HG02970 (cell line): ENCODE results near the gene PNN.
"Not testable (repeated sequence)": the region's sequence is repeated elsewhere in the genome, so short reads cannot be mapped to it uniquely, and the experiment has no call there.

Experiments
- ATAC-seq: cut with Tn5 transposase; IDR thresholded peaks from one replicate; pipeline ENCODE4 v1.9.1; 2021; ENCODE audit warnings: mild to moderate bottlenecking, moderate library complexity, moderate number of reproducible peaks; ENCODE audit not compliant: unreplicated experiment, low FRiP score

Gene PNN

GRCh38 chr14:39174560-39175444 lies at the start of gene PNN:
PNN (plus strand) TSS chr14:39175254; CDS start chr14:39175280, 26 bp downstream.
- ATAC-seq, result peak; percentile 98

DNA sequence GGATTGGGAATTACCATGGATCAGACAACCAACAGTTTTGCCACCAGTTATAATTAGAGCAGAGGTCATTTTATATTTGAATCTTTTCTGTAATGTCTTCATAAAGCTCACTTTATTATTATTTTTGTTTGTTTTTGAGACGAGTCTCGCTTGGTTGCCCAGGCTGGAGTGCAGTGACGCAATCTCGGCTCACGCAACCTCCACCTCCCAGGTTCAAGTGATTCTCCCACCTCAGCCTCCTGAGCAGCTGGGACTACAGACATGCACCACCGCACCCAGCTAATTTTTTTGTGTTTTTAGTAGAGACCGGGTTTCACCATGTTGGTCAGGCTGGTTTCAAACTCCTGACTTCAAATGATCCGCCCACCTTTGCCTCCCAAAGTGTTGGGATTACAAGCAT lies 37.2 kb upstream of the PNN start:
- ATAC-seq, result not testable (repeated sequence)

GRCh38 chr14:39138440-39138839 lies 36.6 kb upstream of the PNN start:
- ATAC-seq, result no peak

GRCh38 chr14:39140170-39140569 lies 34.9 kb upstream of the PNN start:
- no peak for ATAC-seq

DNA sequence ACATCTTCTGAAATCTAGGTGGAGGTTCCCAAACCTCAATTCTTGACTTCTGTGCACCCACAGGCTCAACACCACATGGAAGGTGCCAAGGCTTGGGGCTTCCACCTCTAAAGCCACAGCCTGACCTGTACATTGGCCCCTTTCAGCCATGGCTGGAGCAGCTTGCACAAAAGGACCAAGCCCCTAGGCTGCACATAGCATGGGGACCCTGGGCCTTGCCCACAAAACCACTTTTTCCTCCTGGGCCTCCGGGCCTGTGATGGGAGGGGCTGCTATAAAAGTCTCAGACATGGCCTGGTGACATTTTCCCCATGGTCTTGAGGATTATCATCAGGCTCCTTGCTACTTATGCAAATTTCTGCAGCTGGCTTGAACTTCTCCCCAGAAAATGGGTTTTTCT lies 33.4 kb upstream of the PNN start:
- ATAC-seq, result not testable (repeated sequence)

DNA sequence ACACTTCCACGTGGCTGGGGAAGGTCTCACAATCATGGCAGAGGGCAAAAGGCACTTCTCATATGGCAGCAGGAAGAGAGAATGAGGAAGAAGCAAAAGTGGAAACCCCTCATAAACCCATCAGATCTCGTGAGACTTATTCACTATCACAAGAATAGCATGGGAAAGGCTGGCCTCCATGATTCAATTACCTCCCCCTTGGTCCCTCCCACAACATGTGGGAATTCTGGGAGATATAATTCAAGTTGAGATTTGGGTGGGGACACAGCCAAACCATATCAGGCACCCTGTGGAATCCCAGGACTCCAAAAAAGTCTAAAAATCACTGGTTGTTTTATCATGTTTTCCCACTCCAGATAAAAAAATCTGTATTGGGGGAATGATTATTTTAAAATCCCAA lies 31.8 kb upstream of the PNN start:
- ATAC-seq, result not testable (repeated sequence)

DNA sequence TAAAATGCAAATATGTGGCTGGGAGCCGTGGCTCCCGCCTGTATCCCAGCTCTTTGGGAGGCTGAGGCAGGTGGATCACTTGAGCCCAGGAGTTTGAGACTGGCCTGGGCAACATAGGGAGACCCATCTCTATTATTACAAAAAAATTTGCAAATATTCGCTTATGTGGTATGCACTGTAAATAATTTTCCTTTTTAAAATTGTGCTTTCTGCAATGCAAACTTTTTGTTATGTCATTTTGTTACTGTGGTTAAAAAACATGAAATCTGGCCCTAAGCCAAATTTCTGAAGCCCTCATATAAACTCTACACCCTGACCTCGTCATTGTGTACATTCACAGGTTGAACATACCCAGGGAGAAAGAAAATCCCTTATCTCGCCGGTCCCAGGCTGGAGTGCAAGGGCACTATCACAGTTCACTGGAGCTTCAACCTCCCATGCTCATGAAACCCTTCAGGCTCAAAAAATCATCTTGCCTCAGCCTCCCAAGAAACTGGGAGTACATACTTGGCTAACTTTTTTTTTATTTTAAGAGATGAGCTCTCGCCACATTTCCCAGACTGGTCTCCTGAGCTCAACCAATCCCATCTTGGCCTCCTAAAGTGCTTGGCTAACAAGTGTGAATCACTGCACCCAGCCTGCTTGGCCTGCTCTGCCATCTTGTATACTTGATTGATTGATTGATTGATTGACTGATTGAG lies 29.6 kb upstream of the PNN start:
- ATAC-seq, result no peak

DNA sequence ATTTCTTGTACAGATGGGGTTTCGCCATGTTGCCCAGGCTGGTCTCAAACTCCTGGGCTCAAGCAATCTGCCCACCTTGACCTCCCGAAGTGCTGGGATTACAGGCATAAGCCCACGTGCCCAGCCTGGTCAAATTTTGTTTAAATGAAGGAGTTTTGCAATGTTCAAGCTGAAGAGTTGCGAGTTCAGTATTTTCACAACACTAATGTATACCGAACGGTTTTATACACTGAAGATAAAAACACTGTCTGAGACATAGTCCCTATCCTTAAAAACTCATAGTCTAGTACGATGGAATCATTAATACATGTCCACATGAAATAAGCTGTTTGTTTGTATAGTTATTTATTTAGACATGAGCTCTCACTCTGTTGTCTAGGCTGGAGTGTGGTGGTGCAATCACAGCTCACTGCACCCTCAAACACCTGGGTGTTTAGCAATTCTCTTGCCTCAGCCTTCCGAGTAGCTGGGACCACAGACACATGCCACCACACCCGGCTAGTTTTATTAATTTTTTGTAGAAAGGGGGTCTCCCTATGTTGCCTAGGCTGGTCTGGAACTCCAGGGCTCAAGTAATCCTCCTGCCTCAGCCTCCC lies 20.4 kb upstream of the PNN start:
- ATAC-seq, result no peak

- no peak for ATAC-seq
These were observed 17.6 kb upstream of the PNN start for GRCh38 chr14:39157491-39157890.

- ATAC-seq, result no peak
These were observed 16.7 kb upstream of the PNN start for GRCh38 chr14:39158222-39158858.

- no peak for ATAC-seq
These were observed 14.6 kb upstream of the PNN start for GRCh38 chr14:39160494-39160893.

DNA sequence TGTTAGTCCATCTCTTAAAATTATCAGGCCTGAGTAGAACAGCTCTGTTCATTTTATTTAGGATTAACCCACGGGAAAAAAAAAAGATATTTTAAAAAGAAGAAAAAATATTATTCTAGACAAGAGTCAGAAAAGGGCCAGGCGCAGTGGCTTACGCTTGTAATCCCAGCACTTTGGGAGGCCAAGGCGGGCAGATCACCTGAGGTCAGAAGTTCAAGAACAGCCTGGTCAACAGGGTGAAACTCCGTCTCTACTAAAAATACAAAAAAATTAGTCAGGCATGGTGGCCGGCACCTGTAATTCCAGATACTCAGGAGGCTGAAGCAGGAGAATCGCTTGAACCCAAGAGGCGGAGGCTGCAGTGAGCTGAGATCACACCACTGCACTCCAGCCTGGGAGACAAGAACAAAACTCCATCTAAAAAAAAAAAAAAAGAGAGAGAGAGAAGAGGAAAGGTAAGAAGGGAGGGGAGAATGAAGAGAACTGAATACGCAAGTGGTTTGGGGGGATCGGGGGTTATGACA lies 7.2 kb upstream of the PNN start:
- not testable (repeated sequence) for ATAC-seq

GRCh38 chr14:39168591-39168990 lies 6.5 kb upstream of the PNN start:
- no peak for ATAC-seq

GRCh38 chr14:39169541-39169900 lies 5.5 kb upstream of the PNN start:
- ATAC-seq, result no peak

DNA sequence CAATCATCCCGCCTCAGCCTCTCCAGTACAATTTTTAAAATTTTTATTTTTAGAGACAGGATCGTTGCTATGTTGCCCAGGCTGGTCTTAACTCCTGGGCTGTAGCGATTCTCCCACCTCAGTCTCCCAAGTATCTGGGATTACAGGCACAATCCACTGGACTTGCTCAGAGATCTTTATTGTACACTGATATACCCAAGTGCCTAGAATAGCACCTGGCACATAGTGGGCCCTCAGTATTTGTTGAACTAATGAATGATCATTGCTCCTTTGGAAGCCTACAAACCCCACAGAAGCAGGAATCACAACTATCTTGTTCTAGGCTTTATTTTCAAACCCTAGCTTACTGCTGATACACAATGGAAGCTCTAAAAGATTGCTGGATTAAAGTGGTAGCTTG lies 1.9 kb upstream of the PNN start:
- no peak for ATAC-seq

DNA sequence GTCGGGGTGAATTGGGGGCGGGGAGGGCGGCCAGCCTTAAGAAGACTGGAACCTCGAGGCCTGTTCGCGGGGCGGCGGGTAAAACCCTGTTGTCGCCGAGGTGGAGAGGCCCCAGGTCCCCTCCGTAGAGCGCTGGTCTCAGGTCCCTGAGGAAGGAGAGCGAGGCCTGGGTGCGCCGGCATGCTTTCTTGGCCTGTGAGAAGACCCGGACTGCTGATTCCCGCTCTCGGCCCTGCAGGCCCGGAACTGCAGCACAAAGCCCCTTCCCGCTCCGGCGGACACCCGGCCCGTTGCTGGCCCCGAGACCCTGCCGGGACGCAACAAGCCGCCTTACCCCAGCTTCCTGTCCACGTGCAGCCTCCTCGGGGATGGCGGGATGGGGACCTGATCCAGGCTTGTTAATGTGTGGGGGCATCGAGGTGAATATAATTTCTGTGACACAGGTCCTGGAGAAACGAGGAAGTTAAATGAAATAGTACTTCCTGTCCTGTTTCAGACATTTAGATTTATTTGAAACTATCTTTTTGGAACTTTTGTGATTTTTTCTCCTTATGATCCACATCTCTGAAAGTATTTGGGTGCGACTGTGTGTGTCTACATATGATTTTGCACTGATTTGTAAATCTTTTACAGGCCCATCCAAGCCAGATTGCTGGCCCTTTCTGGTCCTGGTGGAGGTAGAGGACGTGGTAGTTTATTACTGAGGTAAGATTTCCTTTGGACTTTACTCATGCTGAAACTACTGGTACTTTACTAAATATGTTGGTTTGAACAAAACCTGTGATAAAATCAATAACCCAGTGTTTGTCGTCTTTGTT lies 600 bp downstream of the PNN start:
- ATAC-seq, result peak; percentile 7

GRCh38 chr14:39176263-39177167 lies 1.5 kb downstream of the PNN start:
- no peak for ATAC-seq

DNA sequence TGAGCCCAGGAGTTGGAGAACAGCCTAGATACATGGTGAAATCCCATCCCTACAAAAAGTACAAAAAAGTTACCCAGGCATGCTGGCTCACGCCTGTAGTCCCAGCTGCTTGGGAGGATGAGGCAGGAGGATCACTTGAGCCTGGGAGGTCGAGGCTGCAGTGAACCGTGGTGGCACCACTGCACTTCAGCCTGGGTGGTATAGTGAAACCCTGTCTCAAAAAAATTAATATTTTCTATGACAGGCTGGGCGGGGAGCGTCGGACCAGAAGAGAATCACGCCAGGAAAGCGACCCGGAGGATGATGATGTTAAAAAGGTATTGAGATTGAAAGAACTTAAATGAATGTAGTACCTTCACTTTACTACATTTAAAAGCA lies 2.1 kb downstream of the PNN start:
- no peak for ATAC-seq

DNA sequence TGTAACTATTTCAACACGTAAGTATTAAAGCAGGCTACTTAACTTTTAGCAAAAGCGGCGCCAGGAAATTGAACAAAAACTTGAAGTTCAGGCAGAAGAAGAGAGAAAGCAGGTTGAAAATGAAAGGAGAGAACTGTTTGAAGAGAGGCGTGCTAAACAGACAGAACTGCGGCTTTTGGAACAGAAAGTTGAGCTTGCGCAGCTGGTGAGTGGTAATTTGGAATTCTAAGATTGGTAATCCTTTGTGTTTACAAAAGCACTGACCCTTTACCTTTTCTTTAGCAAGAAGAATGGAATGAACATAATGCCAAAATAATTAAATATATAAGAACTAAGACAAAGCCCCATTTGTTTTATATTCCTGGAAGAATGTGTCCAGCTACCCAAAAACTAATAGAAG lies 4.0 kb downstream of the PNN start:
- no peak for ATAC-seq
